DOHH2 (cell line): ENCODE results near the gene TSC2.

ENCODE experiments used
- H3F3A ChIP-seq: fragments of 200-600 bp; sonication (generic), shearing (Covaris generic); 2 replicates; pipeline ENCODE4 v1.6.0; 2016; ENCODE audit warnings: antibody characterized with exemption, mild to moderate bottlenecking; ENCODE audit not compliant: control insufficient read depth, insufficient read depth
- H3K27ac ChIP-seq: fragments of 200-600 bp; sonication (generic); 2 replicates; pipeline ENCODE4 v1.5.1; 2014; ENCODE audit warnings: low read depth, mild to moderate bottlenecking, low read length, moderate library complexity
- H3K27me3 ChIP-seq: fragments of 200-600 bp; sonication (generic); 2 replicates; pipeline ENCODE4 v1.6.1; 2014; ENCODE audit warnings: mild to moderate bottlenecking, low read length, mixed read lengths; ENCODE audit not compliant: control insufficient read depth
- H3K36me3 ChIP-seq: fragments of 200-600 bp; sonication (generic); 2 replicates; pipeline ENCODE4 v1.6.1; 2014; ENCODE audit warnings: mild to moderate bottlenecking, low read length, moderate library complexity, mixed read lengths; ENCODE audit not compliant: control insufficient read depth
- H3K4me1 ChIP-seq: fragments of 200-600 bp; sonication (generic); 2 replicates; pipeline ENCODE4 v1.6.1; 2014; ENCODE audit warnings: mild to moderate bottlenecking, low read length, mixed read lengths; ENCODE audit not compliant: control insufficient read depth
- H3K4me2 ChIP-seq: fragments of 200-600 bp; sonication (generic); 2 replicates; pipeline ENCODE4 v1.6.0; 2014; ENCODE audit warnings: mild to moderate bottlenecking, low read length, moderate library complexity
- H3K4me3 ChIP-seq: fragments of 200-600 bp; sonication (generic); 2 replicates; pipeline ENCODE4 v1.5.1; 2014; ENCODE audit warnings: mild to moderate bottlenecking, low read length, mixed read lengths
- H3K79me2 ChIP-seq: fragments of 200-600 bp; sonication (generic); 2 replicates; pipeline ENCODE4 v1.6.1; 2014; ENCODE audit warnings: mild to moderate bottlenecking, low read length, mixed read lengths; ENCODE audit not compliant: control insufficient read depth
- H3K9me2 ChIP-seq: fragments of 200-600 bp; sonication (generic); replicated peaks from 2 replicates; pipeline ENCODE4 v1.6.1; 2014; ENCODE audit warnings: mild to moderate bottlenecking, low read length, mixed read lengths; ENCODE audit not compliant: control insufficient read depth
- H3K9me3 ChIP-seq: fragments of 200-600 bp; sonication (generic); 2 replicates; pipeline ENCODE4 v1.6.1; 2014; ENCODE audit warnings: antibody characterized with exemption, low read length, mixed read lengths; ENCODE audit not compliant: control insufficient read depth, insufficient read depth
- H4K20me1 ChIP-seq: fragments of 200-600 bp; sonication (generic); 2 replicates; pipeline ENCODE4 v1.6.0; 2014; ENCODE audit warnings: low read depth, mild to moderate bottlenecking, antibody characterized with exemption, low read length, moderate library complexity; ENCODE audit not compliant: control insufficient read depth, insufficient read depth
- EZH2phosphoT487 ChIP-seq: fragments of 200-600 bp; sonication (generic); IDR thresholded peaks from 2 replicates; pipeline ENCODE4 v1.6.1; 2017; ENCODE audit warnings: borderline replicate concordance, mild to moderate bottlenecking, antibody characterized with exemption, low read length, moderate library complexity, mixed read lengths
- TF ChIP-seq, protein P1 (sequence below): fragments of 200-600 bp; sonication (generic); IDR thresholded peaks from one replicate; pipeline ENCODE4 v1.5.1; 2014; ENCODE audit warnings: antibody characterized with exemption, mild to moderate bottlenecking, low read depth, low read length; ENCODE audit not compliant: poor library complexity, severe bottlenecking

TSC2 gene

DNA sequence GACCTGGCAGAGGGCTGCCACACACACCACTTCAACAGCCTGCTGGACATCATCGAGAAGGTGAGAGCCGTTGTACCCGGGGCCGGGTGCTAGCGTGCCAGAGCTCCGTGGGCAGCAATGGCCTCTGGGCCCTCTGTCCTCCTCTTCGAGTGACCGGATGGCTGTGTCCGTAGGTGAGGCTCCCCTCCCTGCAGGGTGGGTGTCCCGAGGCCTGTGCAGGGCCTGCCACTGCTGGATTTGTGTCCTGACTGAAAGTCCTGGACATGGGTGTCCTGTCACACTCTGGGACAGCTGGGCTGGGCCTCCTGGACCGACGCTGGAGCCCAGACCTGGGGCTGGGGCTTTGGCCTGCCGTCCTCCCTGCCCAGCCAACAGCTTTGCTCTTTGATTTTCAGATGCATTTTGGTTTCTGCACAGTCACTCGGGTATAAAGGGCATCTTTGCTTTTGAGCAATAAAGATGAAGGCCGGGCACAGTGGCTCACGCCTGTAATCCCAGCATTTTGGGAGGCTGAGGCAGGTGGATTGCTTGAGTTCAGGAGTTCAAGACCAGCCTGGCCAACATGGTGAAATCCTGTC is 16.7 kb downstream of the TSC2 start:
- H3K9me2 ChIP-seq: no peaks in the 10 kb centered on the region
- no peaks in the 10 kb centered on the region for H3K27me3 ChIP-seq
- no peak overlapping the region for H3K4me2 ChIP-seq
- no peak overlapping the region for H3K4me3 ChIP-seq
- no peak overlapping the region for H3K27ac ChIP-seq
- H3K9me3 ChIP-seq: no peaks in the 10 kb centered on the region
- H3K4me1 ChIP-seq: no peaks in the 10 kb centered on the region
- peaks cover 14% of the 10 kb centered on the region for H3K36me3 ChIP-seq
- H4K20me1 ChIP-seq: no peaks in the 10 kb centered on the region
- H3K79me2 ChIP-seq: no peaks in the 10 kb centered on the region
- TF ChIP-seq, protein P1, sequence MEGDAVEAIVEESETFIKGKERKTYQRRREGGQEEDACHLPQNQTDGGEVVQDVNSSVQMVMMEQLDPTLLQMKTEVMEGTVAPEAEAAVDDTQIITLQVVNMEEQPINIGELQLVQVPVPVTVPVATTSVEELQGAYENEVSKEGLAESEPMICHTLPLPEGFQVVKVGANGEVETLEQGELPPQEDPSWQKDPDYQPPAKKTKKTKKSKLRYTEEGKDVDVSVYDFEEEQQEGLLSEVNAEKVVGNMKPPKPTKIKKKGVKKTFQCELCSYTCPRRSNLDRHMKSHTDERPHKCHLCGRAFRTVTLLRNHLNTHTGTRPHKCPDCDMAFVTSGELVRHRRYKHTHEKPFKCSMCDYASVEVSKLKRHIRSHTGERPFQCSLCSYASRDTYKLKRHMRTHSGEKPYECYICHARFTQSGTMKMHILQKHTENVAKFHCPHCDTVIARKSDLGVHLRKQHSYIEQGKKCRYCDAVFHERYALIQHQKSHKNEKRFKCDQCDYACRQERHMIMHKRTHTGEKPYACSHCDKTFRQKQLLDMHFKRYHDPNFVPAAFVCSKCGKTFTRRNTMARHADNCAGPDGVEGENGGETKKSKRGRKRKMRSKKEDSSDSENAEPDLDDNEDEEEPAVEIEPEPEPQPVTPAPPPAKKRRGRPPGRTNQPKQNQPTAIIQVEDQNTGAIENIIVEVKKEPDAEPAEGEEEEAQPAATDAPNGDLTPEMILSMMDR: no peak
- TF ChIP-seq EZH2phosphoT487: no peak
- H3F3A ChIP-seq: no peaks in the 10 kb centered on the region

DNA sequence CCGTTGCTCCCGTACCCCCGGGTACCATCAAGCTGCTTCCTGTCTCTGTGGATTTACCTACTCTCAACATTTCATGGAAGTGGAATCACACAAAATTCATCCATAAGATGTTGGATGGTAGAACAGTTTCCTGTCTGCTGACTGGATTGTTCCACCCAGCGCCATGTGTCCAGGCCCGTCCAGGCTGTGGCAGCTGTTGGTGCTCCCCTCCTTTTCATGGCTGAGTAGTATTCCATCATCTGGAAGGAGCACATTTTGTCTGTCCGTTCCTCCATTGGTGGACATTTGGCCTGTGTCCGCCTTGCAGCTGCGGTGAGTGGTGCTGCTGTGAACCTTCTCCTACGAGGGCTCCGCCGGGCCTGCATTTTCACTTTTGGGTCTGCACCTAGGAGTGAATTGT is 18.4 kb downstream of the TSC2 start:
- Histone ChIP-seq H3K9me2 (no peaks in the 10 kb centered on the region), H3K27ac (no peak overlapping the region), H3K36me3 (peaks cover 14% of the 10 kb centered on the region), H3K4me2 (no peak overlapping the region), H3K79me2 (no peaks in the 10 kb centered on the region), H4K20me1 (no peaks in the 10 kb centered on the region), H3K4me1 (no peaks in the 10 kb centered on the region), H3F3A (no peaks in the 10 kb centered on the region), H3K27me3 (no peaks in the 10 kb centered on the region), H3K9me3 (no peaks in the 10 kb centered on the region), H3K4me3 (no peak overlapping the region)
- TF ChIP-seq, protein P1: no peak
- TF ChIP-seq EZH2phosphoT487: no peak

DNA sequence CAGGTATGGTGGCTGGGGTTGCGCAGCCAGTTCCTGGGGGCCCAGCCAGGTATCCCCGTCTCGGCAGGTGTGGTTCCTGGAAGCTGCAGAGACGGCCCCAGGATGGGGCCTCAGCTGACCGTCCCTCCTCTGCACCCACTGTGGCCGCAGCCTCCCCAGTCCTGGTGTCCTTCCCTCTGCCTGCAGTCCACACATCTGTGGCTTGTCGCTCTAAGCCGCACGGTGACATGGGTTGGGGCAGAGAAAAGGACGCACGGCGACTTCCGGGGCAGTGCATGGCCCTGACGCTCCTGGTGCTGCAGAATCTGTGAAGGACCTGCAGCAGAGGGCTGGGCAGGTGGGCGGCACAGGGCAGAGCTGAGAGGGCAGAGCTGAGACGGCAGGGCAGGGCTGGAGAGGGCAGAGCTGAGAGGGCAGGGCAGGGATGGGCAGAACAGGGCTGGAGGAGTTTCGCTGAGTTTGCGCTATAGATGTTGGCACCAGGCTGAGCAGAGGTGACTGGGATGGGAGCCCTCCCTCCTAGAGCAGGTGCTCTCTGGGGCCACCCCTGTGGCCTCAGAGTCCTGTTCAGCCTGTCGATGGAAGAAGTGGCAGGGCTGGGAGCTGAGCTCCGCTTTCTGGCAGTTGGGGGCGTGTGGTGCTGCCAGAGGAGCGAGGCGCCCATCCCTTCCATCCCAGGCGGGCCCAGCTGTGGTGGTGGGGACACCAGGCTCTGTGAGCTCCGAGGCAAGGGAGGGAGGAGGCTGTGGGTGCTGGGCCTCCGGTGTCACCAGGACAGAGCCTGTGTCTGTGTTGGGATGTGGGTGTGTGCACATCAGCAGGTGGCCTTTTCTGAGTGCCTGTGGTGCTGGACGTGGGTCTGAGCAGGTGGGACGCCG is 23.0 kb downstream of the TSC2 start:
- no peaks in the 10 kb centered on the region for H3F3A ChIP-seq
- no peaks in the 10 kb centered on the region for H3K79me2 ChIP-seq
- peaks cover 6% of the 10 kb centered on the region for H3K36me3 ChIP-seq
- H4K20me1 ChIP-seq: no peaks in the 10 kb centered on the region
- TF ChIP-seq EZH2phosphoT487: no peak
- TF ChIP-seq, protein P1: no peak
- no peak overlapping the region for H3K4me3 ChIP-seq
- no peaks in the 10 kb centered on the region for H3K27me3 ChIP-seq
- H3K9me2 ChIP-seq: no peaks in the 10 kb centered on the region
- H3K9me3 ChIP-seq: no peaks in the 10 kb centered on the region
- H3K4me2 ChIP-seq: no peak overlapping the region
- no peaks in the 10 kb centered on the region for H3K4me1 ChIP-seq
- H3K27ac ChIP-seq: no peak overlapping the region
